Measurements from ENCODE around the gene PTGES3L. TPM values are rescaled to one million over a fixed set of nuclear protein-coding genes. Genes with fewer than 3 reads are reported as not detected.

The PTGES3L gene
- 1 to 10 TPM; 2.2 to 2.8 TPM for total RNA-seq

DNA sequence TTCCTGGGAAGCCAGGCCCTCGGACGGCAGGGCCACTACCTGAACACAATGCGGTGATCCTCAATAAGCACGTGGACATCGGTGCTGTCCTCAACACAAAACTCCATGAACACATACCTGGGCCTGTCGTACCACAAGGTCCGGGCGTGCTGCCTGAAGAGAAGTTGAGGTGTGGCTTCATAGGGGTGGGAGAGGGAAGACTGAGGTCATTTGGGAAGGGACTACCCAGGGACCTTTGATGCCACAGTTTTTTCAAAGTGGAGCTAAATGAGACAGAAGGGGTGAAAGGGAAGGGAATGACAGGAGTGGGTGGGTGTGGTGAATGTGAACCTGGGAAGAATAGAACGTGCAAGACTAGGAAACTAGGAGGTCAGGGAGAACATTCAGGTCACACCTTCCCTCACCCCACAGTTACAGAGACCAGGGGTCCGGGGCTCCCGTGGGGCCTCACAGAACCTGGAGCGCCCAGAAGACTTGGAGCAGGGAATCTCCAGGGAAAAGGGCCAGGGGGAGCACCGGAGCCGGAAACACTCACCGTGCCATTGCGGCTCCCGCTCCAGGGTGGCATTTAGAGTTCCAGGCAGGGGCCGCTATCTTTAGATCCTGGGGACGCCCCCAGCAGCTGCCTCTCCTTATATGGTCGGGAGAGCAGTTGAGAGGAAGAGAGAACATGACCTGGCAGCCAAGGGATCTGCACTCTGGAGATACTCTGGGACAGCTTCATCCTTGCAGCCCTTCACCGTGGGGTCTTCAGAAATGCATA, at the start of gene PTGES3L:
TSS of gene PTGES3L (minus strand) at position 570 of the 763 bp plus-strand sequence. CDS start at position 543, 27 bp downstream.
- Mint-ChIP-seq H3K36me3 (ENCODE audit: low read depth) (peaks cover 19% of the 10 kb centered on the region), H3K27ac (peak within 1 kb of the TSS; percentile 99), H3K4me1 (ENCODE audit: low read depth) (peaks cover 30% of the 10 kb centered on the region), H3K9me3 (no peaks in the 10 kb centered on the region), H3K27me3 (no peaks in the 10 kb centered on the region), H3K4me3 (peak within 1 kb of the TSS; percentile 96)
- DNase-seq (peak; percentile 66), ATAC-seq (peak; percentile 62)
- no peak for TF ChIP-seq CTCF (IDR thresholded peaks at IDR 0.05)
- intact Hi-C loops (cut with micrococcal nuclease): no loop called here
- ChIA-PET POLR2A (interaction anchor here (0.6 to 1.4 kb wide), 5 partner anchors 15 to 25 kb away, joined by 3 to 14 read pairs (median 4); partner anchors contain the start of genes AARSD1 and RPL27), CTCF (interaction anchor here (2.0 kb wide), 1 partner anchor 19 kb away, joined by 10 read pairs; the partner anchor contains the start of gene RPL27)

GRCh38 chr17:43028221-43028861, 48.5 kb upstream of the PTGES3L start:
- Mint-ChIP-seq H3K27ac (no peak overlapping the region), H3K4me3 (no peak overlapping the region), H3K9me3 (no peaks in the 10 kb centered on the region), H3K4me1 (ENCODE audit: low read depth) (peaks cover 7% of the 10 kb centered on the region), H3K27me3 (no peaks in the 10 kb centered on the region), H3K36me3 (ENCODE audit: low read depth) (no peaks in the 10 kb centered on the region)
- DNase-seq: no peak
- ChIA-PET CTCF (no interaction called here), POLR2A (interaction anchor here (0.6 to 1.4 kb wide), 3 partner anchors 10 to 141 kb away, joined by 3 read pairs; partner anchors contain the start of gene RPL27)
- no peak for ATAC-seq
- no peak for TF ChIP-seq CTCF (IDR thresholded peaks at IDR 0.05)
- intact Hi-C loops (cut with micrococcal nuclease): loop anchor here (10.0 kb wide), 1 partner anchor 286 kb away; no protein-coding TSS in a partner anchor

DNA sequence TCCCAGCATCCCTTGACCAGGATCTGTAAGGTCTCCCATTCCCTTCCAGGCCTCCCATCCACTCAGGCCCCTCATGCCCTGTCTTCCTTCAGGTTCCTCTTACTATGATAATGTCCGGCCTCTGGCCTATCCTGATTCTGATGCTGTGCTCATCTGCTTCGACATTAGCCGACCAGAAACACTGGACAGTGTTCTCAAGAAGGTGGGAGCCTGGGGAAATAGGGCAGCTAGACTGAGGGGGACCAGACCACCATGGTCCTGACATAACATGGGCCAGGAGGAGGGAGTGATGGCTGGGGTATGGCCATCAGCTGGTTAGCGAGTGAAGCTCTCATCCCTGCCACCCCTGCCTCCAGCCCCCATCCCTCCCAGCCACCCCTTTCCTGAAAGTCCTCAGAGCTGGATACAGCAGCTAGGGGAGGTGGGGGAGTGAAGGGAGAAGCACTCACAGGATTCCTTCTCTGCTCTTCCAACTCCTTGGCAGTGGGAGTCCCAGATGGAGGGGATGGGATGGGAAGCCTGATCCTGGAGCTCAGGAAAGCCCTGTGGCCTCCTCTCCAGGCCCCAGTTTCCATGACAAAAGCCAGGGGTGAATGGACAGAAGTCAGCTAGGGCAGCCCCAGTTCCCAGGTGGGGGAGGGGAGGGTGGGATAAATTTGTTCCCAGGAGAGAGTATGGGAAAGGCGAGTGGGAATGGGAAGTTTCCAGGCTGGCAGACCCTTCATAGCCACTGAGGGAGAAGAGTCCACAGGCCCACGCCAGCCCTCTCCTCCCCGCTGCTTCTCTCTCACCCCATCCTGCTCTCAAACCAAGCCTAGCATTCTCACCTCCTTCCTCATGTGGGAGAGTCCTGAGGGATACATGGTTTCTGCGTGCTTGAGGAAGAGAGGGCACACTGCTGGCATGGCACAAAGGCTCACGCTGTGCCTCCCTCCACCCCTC, 47.5 kb upstream of the PTGES3L start:
- TF ChIP-seq CTCF (IDR thresholded peaks at IDR 0.05): no peak
- Mint-ChIP-seq H3K27ac (no peak overlapping the region), H3K4me1 (ENCODE audit: low read depth) (peaks cover 7% of the 10 kb centered on the region), H3K4me3 (no peak overlapping the region), H3K27me3 (no peaks in the 10 kb centered on the region), H3K9me3 (no peaks in the 10 kb centered on the region), H3K36me3 (ENCODE audit: low read depth) (no peaks in the 10 kb centered on the region)
- intact Hi-C loops (cut with micrococcal nuclease): loop anchor here (10.0 kb wide), 1 partner anchor 287 kb away; no protein-coding TSS in a partner anchor
- no peak for ATAC-seq
- ChIA-PET POLR2A (interaction anchor here (1.4 kb wide), 2 partner anchors 10 to 288 kb away, joined by 3 to 7 read pairs; no protein-coding TSS in a partner anchor), CTCF (interaction anchor here (1.4 kb wide), 1 partner anchor 29 kb away, joined by 3 read pairs; the partner anchor contains the start of gene RPL27)
- DNase-seq: no peak

- H3K9me3 Mint-ChIP-seq: no peaks in the 10 kb centered on the region
- no peak overlapping the region for H3K4me3 Mint-ChIP-seq
- no peak for DNase-seq
- H3K4me1 Mint-ChIP-seq (ENCODE audit: low read depth): peaks cover 10% of the 10 kb centered on the region
- CTCF ChIA-PET: interaction anchor here (1.0 to 1.4 kb wide), 2 partner anchors 11 to 28 kb away, joined by 3 read pairs; partner anchors contain the start of gene RPL27
- H3K27me3 Mint-ChIP-seq: no peaks in the 10 kb centered on the region
- POLR2A ChIA-PET: interaction anchor here (1.4 kb wide), 1 partner anchor 289 kb away, joined by 7 read pairs; no protein-coding TSS in a partner anchor
- ATAC-seq: no peak
- no peak overlapping the region for H3K27ac Mint-ChIP-seq
- intact Hi-C loops (cut with micrococcal nuclease): loop anchor here (10.0 kb wide), 1 partner anchor 288 kb away; no protein-coding TSS in a partner anchor
- no peaks in the 10 kb centered on the region for H3K36me3 Mint-ChIP-seq (ENCODE audit: low read depth)
- TF ChIP-seq CTCF (IDR thresholded peaks at IDR 0.05): no peak
Observed at GRCh38 chr17:43026595-43026994, 46.7 kb upstream of the PTGES3L start.
